Stimulated activated CD4-positive, alpha-beta T cell treated with anti-CD3 and anti-CD28 coated beads, Interleukin-12 subunit alpha, Interleukin-12 subunit beta, amount 100 ng/mL, for 4 hours (primary cell): ENCODE results near the gene OR5H1.
"Not testable (repeated sequence)": the region's sequence is repeated elsewhere in the genome, so short reads cannot be mapped to it uniquely, and the experiment has no call there.

Experiments used
- DNase-seq: peaks from one replicate; pipeline ENCODE4 v3.0.0-alpha.2; 2020

OR5H1 gene

DNA sequence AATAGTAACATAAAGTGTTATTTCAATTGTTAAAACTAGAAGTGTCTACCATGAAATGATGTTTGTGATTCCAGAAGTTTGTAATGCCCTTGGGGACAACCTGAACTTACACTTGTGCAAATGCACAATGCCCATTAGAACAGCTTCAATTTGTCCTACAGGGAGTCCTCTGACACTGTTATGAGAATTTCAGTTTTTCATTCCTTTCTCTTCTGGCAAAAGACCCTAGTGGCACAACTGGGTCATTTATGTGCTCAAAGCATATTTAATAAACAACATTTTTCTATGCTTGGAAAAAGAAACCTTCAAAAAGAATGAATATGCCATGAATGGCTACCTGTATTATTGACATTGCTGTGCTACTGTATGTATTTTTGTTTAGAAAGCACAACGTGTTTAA, at the start of gene OR5H1:
Gene OR5H1, plus strand, starts transcription at position 301 of the 400 bp plus-strand sequence. CDS start 1,977 bp downstream, outside the sequence.
- DNase-seq = no peak

DNA sequence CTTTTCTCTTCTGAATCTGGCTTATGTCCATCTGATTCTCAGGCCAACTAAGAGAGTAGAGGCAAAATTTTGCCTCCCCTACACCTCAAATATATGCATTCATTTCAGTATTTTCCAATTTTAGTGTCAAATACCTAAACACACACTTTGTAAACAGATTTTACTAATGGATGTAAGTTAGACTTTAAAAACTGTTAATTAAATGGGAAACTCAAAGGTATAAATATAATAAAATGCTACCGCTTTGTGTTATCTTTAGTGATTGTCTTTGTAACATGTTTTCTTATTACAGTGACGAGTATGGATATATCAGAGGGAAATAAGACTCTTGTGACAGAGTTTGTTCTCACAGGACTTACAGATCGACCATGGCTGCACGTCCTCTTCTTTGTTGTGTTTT, 43.6 kb upstream of the OR5H1 start, which contains the start of gene OR5AC2:
Gene OR5AC2, plus strand, starts transcription at position 301 of the 400 bp plus-strand sequence. Its CDS starts 0 bp downstream, at position 301.
- DNase-seq = no peak

GRCh38 chr3:98095882-98096281, 34.6 kb upstream of the OR5H1 start:
- no peak for DNase-seq

DNA sequence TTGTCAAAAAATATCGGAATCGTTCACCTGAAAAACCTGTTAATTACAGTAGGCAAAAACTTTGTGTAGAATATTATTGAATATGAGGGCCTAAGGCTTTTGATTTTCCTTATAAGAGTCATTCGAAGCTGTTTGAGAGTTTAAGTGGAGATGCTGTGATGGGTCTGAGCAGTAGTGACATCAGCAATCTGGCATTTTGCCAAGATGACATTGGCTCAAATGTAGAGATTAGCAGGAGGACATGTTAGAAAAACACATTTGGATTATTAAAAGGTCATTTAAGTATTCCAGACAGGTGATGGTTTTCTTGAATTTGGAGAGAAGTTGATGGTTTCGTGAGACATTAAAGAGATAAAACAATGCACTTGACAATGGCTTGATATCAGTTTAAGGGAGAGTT, 30.7 kb upstream of the OR5H1 start:
- DNase-seq = no peak

DNA sequence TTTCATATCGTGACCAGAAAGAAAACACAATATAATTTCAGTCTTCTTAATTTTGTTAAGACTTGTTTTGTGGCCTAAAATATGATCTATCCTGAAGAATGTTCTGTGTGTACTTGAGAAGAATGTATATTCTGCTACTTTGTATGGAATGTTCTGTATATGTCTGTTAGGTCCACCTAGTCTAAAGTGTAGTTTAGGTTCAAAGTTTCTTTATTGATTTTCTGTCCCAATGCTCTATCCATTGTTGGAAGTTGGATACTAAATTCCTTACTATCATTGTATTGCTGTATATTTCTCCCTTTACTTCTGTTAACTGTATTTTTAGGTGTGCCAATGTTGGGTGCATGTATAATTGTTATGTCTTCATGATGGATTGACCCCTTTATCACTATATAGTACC, 22.4 kb upstream of the OR5H1 start:
- DNase-seq = no peak

DNA sequence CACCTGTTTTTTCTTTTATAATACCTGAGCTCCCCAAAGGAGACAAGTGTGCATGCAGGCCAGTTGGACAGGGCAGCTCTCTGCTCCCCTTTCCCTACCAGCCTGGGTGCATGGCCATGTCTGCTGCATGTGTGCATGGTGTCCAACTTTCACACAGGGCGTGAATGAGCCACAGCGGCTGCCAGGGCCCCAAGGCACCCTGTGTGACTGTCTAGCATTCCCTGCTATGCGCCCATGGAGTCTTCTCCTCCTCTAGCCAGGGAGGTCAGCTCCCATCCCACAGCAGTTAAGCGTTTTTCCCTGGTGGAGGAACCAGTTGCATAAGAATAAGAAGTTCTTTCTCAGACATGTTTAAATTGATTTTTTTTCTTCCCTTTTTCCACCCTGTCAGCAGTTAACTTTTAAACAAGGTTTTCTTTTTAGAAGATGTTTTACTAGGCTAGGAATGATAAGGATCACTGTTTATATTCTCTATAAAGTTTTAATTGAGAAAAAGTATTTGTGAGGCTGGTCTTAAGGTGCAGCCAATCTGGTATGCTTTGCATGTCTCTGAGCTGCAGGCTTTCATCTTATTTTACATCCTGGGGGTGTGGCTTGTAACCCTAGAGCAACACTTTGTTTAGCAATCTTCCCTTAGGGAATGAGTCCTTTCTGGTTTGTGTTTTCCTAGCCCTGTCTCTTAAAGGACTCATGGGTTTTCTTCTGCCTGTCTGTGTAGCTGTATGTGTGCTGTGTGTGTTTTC, 20.5 kb upstream of the OR5H1 start:
- no peak for DNase-seq

- DNase-seq = no peak
Observed at GRCh38 chr3:98110550-98110908, 20.0 kb upstream of the OR5H1 start.

DNA sequence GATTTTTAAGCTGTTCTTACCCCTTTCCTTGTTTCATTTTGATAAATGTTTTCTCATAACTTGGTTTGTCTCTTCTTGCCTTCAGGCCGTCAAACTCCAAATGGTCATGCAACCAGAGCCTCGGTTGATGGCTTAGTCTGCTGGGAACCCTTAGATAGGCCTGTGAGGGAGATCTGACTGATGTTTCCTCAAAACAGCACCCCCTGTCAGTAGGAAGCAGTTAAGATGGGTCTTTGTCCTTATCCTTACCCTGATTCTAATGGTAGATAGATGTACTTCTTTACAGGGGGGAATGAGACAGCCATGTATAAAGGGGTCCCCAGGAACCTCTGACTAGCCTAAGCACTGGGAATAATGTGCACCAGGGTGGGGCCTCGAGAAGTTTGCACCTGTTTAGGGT, 16.3 kb upstream of the OR5H1 start:
- no peak for DNase-seq

GRCh38 chr3:98115717-98116116, 14.8 kb upstream of the OR5H1 start:
- no peak for DNase-seq

GRCh38 chr3:98136631-98137030, 6.1 kb downstream of the OR5H1 start:
- no peak for DNase-seq

DNA sequence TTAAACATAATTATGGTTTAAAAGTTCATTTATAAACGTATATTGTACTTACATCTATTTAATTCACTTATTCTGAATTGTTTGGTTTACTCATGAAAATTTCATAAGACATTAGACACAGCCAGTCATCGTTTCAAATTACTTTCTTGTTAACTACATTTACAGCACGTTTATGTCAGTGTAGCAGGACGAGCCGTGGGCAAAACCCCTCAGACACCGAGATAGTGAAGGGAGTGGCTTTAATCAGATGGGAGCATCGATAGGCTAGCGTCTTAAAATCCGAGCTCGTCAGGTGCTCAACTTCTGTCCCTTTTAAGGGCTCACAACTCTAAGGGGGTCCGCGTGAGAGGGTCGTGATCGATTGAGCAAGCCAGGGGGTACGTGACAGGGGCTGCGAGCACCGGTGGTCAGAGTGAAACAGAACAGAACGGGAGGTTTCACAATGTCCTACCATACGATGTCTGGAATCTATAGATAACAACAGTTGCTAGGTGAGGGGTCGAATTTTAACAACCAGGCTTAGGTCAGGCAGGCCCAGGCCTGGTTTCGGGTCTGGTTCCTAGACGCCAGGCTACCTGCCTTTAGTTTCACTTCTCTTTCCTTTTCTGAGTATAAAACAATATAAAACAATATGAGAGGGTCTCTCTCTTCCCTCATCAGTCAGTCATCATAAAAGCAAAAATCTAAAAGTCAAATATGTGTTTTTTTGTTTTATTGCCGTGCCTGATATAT, 7.5 kb downstream of the OR5H1 start:
- DNase-seq = not testable (repeated sequence)

- DNase-seq = no peak
Observed at GRCh38 chr3:98140531-98140930, 10.0 kb downstream of the OR5H1 start.

GRCh38 chr3:98147179-98147578, 16.7 kb downstream of the OR5H1 start, which contains the start of gene OR5H14:
Gene OR5H14, plus strand, starts transcription at chr3:98147479. Its CDS starts 1,907 bp downstream, at chr3:98149386.
- DNase-seq = no peak

DNA sequence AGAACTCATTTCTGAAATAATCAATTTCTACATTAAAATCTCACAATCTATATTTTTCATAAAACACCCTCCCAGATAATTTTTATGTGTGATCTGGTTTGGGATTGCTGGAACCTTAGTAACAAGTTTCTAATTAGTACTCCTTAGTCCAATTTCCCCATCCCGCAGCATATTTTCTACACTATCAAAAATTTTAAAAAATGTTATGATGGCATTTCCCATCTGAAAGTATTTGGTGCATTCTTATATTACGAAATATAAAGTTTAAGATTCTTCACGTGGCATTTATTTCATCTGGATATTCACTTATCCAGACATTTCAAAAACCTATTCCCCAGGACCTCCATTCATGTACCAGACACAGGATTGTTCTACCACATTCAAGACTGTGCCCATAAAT, 18.2 kb downstream of the OR5H1 start:
- DNase-seq = no peak

DNA sequence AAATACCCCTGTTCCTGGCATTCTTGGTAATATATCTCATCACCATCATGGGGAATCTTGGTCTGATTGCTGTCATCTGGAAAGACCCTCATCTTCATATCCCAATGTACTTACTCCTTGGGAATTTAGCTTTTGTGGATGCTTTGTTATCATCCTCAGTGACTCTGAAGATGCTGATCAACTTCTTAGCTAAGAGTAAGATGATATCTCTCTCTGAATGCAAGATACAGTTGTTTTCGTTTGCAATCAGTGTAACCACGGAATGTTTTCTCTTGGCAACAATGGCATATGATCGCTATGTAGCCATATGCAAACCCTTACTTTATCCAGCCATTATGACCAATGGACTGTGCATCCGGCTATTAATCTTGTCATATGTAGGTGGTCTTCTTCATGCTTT, 18.9 kb downstream of the OR5H1 start:
- not testable (repeated sequence) for DNase-seq

GRCh38 chr3:98151241-98151640, 20.7 kb downstream of the OR5H1 start:
- no peak for DNase-seq

- no peak for DNase-seq
Observed at GRCh38 chr3:98166396-98166795, 35.9 kb downstream of the OR5H1 start, which contains the start of gene OR5H15. Gene OR5H15, plus strand, starts transcription at chr3:98166696. Its CDS starts 2,004 bp downstream, at chr3:98168700.

- no peak for DNase-seq
Observed at GRCh38 chr3:98171071-98171470, 40.5 kb downstream of the OR5H1 start.

DNA sequence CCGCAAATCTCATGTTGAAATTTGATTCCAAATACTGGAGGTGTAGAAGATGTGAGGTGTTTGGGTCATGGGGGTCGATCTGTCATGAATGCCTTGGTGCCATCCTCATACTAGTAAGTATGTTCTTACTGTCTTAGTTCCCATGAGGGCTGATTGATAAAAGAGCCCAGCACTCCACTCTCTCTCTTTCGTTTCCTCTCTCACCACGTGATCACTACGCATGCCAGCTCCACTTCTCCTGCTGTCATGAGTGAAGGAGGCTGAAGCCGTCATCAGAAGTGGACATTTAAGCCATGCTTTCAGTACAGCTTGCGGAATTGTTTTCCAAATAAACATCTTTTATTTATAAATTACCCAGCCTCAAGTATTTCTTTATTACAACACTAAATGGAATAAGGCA, 42.1 kb downstream of the OR5H1 start:
- DNase-seq = no peak

DNA sequence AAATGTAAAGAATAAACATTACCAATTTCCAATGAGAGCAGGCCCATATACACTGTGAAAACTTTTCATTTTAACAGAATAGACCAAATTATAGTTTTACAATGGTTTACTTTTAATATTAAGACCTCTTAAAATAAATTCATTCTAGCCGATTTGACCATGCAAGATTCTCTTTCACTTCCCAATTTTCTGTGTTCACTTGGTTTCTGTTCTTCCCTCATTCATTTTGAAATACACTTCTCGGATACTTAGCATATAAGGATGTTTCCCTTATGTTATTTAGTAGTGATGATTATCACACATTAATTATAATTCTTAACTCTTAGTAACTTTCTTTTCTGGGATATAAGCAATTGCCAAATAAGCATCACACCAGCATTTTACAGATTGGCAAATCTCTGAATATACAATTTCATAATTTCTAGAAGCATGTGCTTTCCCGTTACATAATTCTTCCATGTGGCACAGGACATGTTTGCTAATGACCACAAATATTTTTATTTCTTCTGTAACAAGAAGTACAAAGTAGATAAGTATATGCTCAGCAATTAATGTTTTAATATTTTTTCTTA, 49.9 kb downstream of the OR5H1 start:
- DNase-seq = no peak

DNA sequence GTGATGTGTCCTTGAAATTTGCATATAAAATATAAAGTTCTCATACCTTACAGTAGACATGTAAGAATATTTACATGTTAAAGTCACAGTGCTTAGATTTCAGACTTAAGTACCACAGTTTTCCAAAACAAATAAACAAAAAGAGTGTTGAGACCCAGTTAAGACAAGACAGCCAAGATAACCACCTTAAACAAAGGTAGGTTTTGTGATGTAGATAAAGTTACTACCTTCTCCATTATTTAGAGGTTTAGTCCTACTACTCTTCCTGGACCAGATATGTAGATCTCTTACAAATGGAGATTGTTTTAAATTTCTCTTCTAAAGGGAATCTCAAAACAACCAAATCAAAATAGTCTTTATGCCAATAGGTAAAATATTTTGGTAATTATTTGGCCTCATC, 51.7 kb downstream of the OR5H1 start:
- no peak for DNase-seq

GRCh38 chr3:98185180-98185579, 54.7 kb downstream of the OR5H1 start:
- no peak for DNase-seq
